Ovary (tissue), 9 donors: Measurements from ENCODE around the gene ZNF586. TPM values are rescaled to one million over a fixed set of nuclear protein-coding genes. Genes with fewer than 3 reads are reported as not detected.
A peak's percentile ranks its signal among the peaks of the same experiment; 100 is the strongest.

Source experiments
- DNase-seq, 5 donors: peaks; one replicate each; pipeline ENCODE4 v3.0.0-alpha.2; 2019 to 2020
- H3K27ac ChIP-seq, 2 donors: fragments of 200-600 bp; one replicate each; pipeline versions ENCODE4 v1.5.1 to v1.8.0; 2019 to 2022
- H3K27me3 ChIP-seq: fragments of 200-600 bp; one replicate; pipeline ENCODE4 v1.8.0; 2022
- H3K36me3 ChIP-seq: fragments of 200-600 bp; sonication (generic); one replicate; pipeline ENCODE4 v1.5.1; 2019
- H3K4me1 ChIP-seq: one replicate; pipeline ENCODE4 v1.8.1; 2013; ENCODE audit warnings: mild to moderate bottlenecking, moderate library complexity; ENCODE audit not compliant: insufficient read depth
- H3K4me3 ChIP-seq: fragments of 200-600 bp; sonication (generic); one replicate; pipeline ENCODE4 v1.5.1; 2017
- H3K9me3 ChIP-seq, 2 donors: fragments of 200-600 bp in 1 of 2; sonication (generic) in 1 of 2; one replicate each; pipeline versions ENCODE4 v1.5.1 to v1.8.1; 2013 to 2019; ENCODE audit warnings: mild to moderate bottlenecking in 1 of 2, moderate library complexity in 1 of 2
- EP300 ChIP-seq: sonication (generic); formaldehyde crosslinking; IDR thresholded peaks from one replicate; pipeline ENCODE4 v1.6.1; 2017; ENCODE audit warnings: antibody characterized with exemption
- POLR2A ChIP-seq: fragments of 450-650 bp; IDR thresholded peaks from one replicate; pipeline ENCODE4 v1.6.1; 2017; ENCODE audit warnings: antibody characterized with exemption, mild to moderate bottlenecking, moderate library complexity
- WGBS, 3 donors: extraction: QIAGEN DNeasy Blood & Tissue Kit in 1 of 3; methylation state at CpG; one replicate each; pipeline versions ENCODE4 v1.1.5 to v1.1.7; 2013 to 2017; 5-methylcytosine and 5-hydroxymethylcytosine counted together
- intact Hi-C, 4 donors: fragments of 100-400 bp; cut with DNase I; formaldehyde crosslinking; loops; one replicate each; pipeline versions ENCODE4 v1.11.0 to v1.15.1; 2022 to 2023
- polyA plus RNA-seq, 2 donors: library from polyadenylated mRNA; stranded (reverse); fragments of 200-250 nt in 1 of 2; fragments of 350-450 nt in 1 of 2; fragmentation: Illumina TruSeq in 1 of 2; extraction: RNeasy Lipid Tissue Mini Kit (QIAGEN cat#74804) in 1 of 2; gene quantifications; one replicate each; pipeline ENCODE4 v1.2.3, GENCODE V29; 2013 to 2014
- total RNA-seq, 7 donors: library from RNA; depleted of rRNA in 2 of 7; stranded (reverse); fragments of >200 nt in 2 of 7; fragmentation: NEBNext Ultra II Directional in 3 of 7; extraction: Animal tissue kit (Norgen Biotek cat#: 25700) in 3 of 7; gene quantifications; one replicate each; pipeline versions ENCODE4 v1.1.0 to v1.2.4, GENCODE V29; 2016 to 2023
- TF ChIP-seq, protein P1 (sequence below), 3 donors: fragments of 450-650 bp in 2 of 3; fragments of 200-600 bp in 1 of 3; IDR thresholded peaks; one replicate each; pipeline versions ENCODE4 v1.5.1 to v1.8.0; 2016 to 2022; ENCODE audit warnings: antibody characterized with exemption in 3 of 3, mild to moderate bottlenecking in 1 of 3
- donor health status: DM: no; HTN: no; CAD: no; lungs with moderate emphysema.
- donor health status: DM: no; HTN: no; CAD: no.
- donor health status: Bipolar disorder and iron deficiency.
- donor health status: DM: yes; HTN: yes; CAD: no.
- donor health status: DM: no; HTN: no; CAD: no.
- donor health status: DM: yes; HTN: yes; CAD: no.

ZNF586 gene
- total and polyA plus RNA-seq, 9 donors = 7.9 to 21.7 (median 16.7) TPM

DNA sequence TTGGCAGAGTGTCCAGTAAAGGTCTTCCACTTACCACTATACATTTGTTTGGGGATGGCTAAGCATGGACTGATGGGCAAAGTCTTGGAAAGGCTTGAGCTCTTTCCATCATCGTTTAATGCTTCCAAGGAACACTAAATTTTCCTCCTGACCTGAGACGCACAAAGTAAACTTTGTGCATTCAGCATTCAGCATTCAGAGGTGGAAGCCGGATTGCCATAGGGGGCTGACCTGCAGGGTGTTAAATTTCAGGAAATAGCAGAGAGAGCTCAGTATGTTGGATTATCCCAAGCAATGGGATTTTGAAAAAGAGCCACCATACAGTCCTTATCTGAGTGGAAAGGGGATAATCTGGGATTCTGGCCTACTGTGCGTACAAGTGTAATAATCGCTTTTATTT, 31.2 kb downstream of the ZNF586 start:
- Histone ChIP-seq H3K36me3 (no peaks in the 10 kb centered on the region), H3K4me3 (no peak overlapping the region), H3K9me3 (peaks cover 0 to 4% of the 10 kb centered on the region in 2 donors), H3K27ac (no peak overlapping the region), H3K27me3 (no peaks in the 10 kb centered on the region), H3K4me1 (peaks cover 3% of the 10 kb centered on the region)
- no peak for TF ChIP-seq EP300
- TF ChIP-seq, protein P1, sequence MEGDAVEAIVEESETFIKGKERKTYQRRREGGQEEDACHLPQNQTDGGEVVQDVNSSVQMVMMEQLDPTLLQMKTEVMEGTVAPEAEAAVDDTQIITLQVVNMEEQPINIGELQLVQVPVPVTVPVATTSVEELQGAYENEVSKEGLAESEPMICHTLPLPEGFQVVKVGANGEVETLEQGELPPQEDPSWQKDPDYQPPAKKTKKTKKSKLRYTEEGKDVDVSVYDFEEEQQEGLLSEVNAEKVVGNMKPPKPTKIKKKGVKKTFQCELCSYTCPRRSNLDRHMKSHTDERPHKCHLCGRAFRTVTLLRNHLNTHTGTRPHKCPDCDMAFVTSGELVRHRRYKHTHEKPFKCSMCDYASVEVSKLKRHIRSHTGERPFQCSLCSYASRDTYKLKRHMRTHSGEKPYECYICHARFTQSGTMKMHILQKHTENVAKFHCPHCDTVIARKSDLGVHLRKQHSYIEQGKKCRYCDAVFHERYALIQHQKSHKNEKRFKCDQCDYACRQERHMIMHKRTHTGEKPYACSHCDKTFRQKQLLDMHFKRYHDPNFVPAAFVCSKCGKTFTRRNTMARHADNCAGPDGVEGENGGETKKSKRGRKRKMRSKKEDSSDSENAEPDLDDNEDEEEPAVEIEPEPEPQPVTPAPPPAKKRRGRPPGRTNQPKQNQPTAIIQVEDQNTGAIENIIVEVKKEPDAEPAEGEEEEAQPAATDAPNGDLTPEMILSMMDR (IDR thresholded peaks at IDR 0.05) = no peak
- no peak for TF ChIP-seq POLR2A
- no peak for DNase-seq
- intact Hi-C loops = no loop called here
- 80 to 83% (median 80%) methylated on average over 5 of the region's 5 CpGs for WGBS, 3 donors

DNA sequence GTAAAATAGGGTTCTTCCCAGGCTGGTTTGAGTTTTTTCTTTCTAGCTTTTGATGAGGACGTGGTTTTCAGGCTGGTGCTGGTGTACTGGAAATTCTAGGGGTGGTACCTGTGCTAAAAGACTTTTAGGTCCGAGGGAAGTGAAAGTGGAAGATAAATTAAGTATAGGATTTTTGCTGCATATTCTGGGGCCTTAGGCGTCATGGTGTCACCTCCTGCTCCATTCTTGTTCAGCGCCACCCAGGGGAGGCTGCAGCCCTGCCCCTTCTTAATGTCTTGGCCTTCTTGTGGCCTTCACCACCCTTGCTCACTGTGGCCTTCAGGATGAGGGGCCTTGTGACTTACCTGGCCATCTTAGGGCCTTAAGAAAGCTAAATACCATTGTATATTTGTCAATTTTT, 32.8 kb downstream of the ZNF586 start:
- H3K4me1 ChIP-seq = peaks cover 3% of the 10 kb centered on the region
- H3K9me3 ChIP-seq = no peaks in the 10 kb centered on the region
- H3K36me3 ChIP-seq = no peaks in the 10 kb centered on the region
- H3K27ac ChIP-seq = no peak overlapping the region
- intact Hi-C loops = no loop called here
- no peak overlapping the region for H3K4me3 ChIP-seq
- H3K27me3 ChIP-seq = no peaks in the 10 kb centered on the region
- DNase-seq = no peak
- WGBS, 3 donors = 91 to 95% (median 93%) methylated on average over 4 of the region's 4 CpGs
- TF ChIP-seq, protein P1 (IDR thresholded peaks at IDR 0.05) = no peak
- TF ChIP-seq EP300 (no peak), POLR2A (no peak)

DNA sequence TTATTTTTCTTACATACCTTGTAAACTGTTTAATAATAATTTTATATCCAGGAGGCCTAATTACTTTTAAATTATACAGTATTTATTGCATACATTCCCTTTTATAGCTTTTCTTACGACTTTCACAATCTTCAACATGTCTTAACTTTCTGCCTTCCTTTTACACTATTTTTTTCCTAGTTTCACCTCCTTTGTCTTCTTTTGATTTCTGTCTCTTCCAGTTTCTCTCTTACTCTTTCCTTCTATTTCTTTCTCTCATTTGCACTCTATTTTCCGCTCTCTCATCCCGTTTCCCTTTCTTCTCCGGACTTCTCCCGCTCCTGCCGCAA, 33.8 kb downstream of the ZNF586 start:
- H3K9me3 ChIP-seq = no peaks in the 10 kb centered on the region
- TF ChIP-seq EP300 (no peak), POLR2A (no peak)
- TF ChIP-seq, protein P1 (IDR thresholded peaks at IDR 0.05) = no peak
- H3K4me3 ChIP-seq = peak overlapping the region; percentile 53
- H3K4me1 ChIP-seq = peaks cover 3% of the 10 kb centered on the region
- H3K27ac ChIP-seq = peak overlapping the region in 1 of 2 donors; percentile 19
- H3K36me3 ChIP-seq = no peaks in the 10 kb centered on the region
- H3K27me3 ChIP-seq = no peaks in the 10 kb centered on the region
- intact Hi-C loops = no loop called here
- WGBS, 3 donors = 2 to 6% (median 5%) methylated on average over 6 of the region's 6 CpGs
- DNase-seq = no peak

DNA sequence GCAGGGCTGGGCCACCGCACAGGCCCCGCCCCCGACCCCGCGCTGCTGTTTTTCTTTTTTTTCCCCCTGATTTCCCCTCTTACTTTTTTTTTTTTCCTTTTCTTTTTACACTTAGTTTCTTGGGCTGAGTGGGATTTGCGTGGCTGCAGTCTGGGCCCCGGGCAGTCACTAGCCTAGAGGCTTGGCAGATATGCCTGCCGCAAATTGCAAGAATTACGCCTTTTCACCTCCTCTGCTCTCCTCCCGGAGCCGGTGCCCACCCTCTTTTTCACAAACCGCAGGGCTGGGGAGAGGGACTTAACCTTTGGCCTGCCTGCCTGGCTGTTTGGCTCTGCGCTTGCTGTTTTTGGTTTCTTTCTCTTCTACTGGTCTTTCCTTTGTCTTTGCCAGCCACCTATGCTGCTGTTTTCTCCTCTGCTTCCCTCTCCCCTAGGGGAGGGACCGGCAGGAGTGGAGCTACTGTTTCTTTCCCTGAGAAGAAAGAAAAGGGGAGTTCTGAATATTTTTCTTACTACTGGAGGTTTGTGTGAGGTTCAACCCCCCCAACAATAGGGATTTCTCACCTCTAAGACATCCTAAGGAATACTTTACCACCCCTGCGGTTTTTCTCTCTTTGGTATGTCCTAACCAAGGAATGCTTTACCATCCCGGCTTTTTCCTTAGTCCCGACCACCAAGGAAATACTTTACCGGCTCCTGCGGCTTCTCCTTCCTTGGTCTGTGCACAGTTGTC, 34.3 kb downstream of the ZNF586 start:
- DNase-seq = peak in 3 of 5 donors; percentile 25 to 56 (median 52)

More for the DNA sequence above, 34.3 kb downstream of the ZNF586 start:
- H3K9me3 ChIP-seq = no peaks in the 10 kb centered on the region
- H3K27ac ChIP-seq = peak overlapping the region in 1 of 2 donors; percentile 19
- peaks cover 3% of the 10 kb centered on the region for H3K4me1 ChIP-seq
- intact Hi-C loops = no loop called here
- TF ChIP-seq EP300 (no peak), POLR2A (no peak)
- TF ChIP-seq, protein P1 (IDR thresholded peaks at IDR 0.05) = no peak
- WGBS, 3 donors = 0 to 3% (median 1%) methylated on average over 19 of the region's 19 CpGs
- H3K27me3 ChIP-seq = no peaks in the 10 kb centered on the region
- no peaks in the 10 kb centered on the region for H3K36me3 ChIP-seq
- H3K4me3 ChIP-seq = peak overlapping the region; percentile 53
